Peyer's patch (tissue), 4 donors: ENCODE results near the gene KLF18. TPM values are rescaled to one million over a fixed set of nuclear protein-coding genes. Genes with fewer than 3 reads are reported as not detected.
"Not testable (repeated sequence)": the region's sequence is repeated elsewhere in the genome, so short reads cannot be mapped to it uniquely, and the experiment has no call there.

ENCODE experiments used
- DNase-seq, 3 donors: peaks; one replicate each; pipeline ENCODE4 v3.0.0-alpha.2; 2017 to 2019
- H3K27ac ChIP-seq, 4 donors: fragments of 200-600 bp; sonication (generic); one replicate each; pipeline ENCODE4 v1.5.1; 2016 to 2019
- H3K27me3 ChIP-seq, 2 donors: fragments of 200-600 bp; sonication (generic); one replicate each; pipeline ENCODE4 v1.5.1; 2019
- H3K36me3 ChIP-seq, 3 donors: fragments of 200-600 bp; sonication (generic); one replicate each; pipeline ENCODE4 v1.5.1; 2016 to 2019
- H3K4me1 ChIP-seq, 4 donors: fragments of 200-600 bp; sonication (generic); one replicate each; pipeline ENCODE4 v1.5.1; 2016 to 2019
- H3K4me3 ChIP-seq, 4 donors: fragments of 200-600 bp; sonication (generic); 1 replicate in 3 of 4; 2 replicates in 1 of 4; pipeline ENCODE4 v1.5.1; 2016 to 2019; ENCODE audit warnings: mild to moderate bottlenecking in 1 of 4
- H3K9me3 ChIP-seq, 4 donors: fragments of 200-600 bp; sonication (generic); one replicate each; pipeline ENCODE4 v1.5.1; 2016 to 2019; ENCODE audit warnings: mild to moderate bottlenecking in 1 of 4
- POLR2A ChIP-seq, 2 donors: fragments of 450-650 bp; IDR thresholded peaks; one replicate each; pipeline ENCODE4 v1.5.1; 2017; ENCODE audit warnings: antibody characterized with exemption in 2 of 2, mild to moderate bottlenecking in 2 of 2, moderate library complexity in 2 of 2
- total RNA-seq, 4 donors: library from RNA; depleted of rRNA; stranded (reverse); fragments of >200 nt; gene quantifications; one replicate each; pipeline ENCODE4 v1.1.0, GENCODE V29; 2016
- TF ChIP-seq, protein P1 (sequence below), 6 experiments: fragments of 450-650 bp in 4 of 6; fragments of 200-600 bp in 2 of 6; sonication (generic) in 1 of 6; IDR thresholded peaks; one replicate each; pipeline ENCODE4 v1.5.1; 2017 to 2019; ENCODE audit warnings: antibody characterized with exemption in 6 of 6, mild to moderate bottlenecking in 3 of 6, moderate library complexity in 1 of 6

The KLF18 gene
- total RNA-seq, 4 donors from 2014 or later: not detected

GRCh38 chr1:44146536-44147361 is 5.3 kb upstream of the KLF18 start:
- no peaks in the 10 kb centered on the region for H3K36me3 ChIP-seq
- H3K4me1 ChIP-seq: no peaks in the 10 kb centered on the region
- no peak for DNase-seq
- H3K9me3 ChIP-seq: peaks cover 0 to 11% (median 0%) of the 10 kb centered on the region in 4 donors
- no peak overlapping the region for H3K27ac ChIP-seq
- no peaks in the 10 kb centered on the region for H3K27me3 ChIP-seq
- TF ChIP-seq, protein P1, sequence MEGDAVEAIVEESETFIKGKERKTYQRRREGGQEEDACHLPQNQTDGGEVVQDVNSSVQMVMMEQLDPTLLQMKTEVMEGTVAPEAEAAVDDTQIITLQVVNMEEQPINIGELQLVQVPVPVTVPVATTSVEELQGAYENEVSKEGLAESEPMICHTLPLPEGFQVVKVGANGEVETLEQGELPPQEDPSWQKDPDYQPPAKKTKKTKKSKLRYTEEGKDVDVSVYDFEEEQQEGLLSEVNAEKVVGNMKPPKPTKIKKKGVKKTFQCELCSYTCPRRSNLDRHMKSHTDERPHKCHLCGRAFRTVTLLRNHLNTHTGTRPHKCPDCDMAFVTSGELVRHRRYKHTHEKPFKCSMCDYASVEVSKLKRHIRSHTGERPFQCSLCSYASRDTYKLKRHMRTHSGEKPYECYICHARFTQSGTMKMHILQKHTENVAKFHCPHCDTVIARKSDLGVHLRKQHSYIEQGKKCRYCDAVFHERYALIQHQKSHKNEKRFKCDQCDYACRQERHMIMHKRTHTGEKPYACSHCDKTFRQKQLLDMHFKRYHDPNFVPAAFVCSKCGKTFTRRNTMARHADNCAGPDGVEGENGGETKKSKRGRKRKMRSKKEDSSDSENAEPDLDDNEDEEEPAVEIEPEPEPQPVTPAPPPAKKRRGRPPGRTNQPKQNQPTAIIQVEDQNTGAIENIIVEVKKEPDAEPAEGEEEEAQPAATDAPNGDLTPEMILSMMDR (IDR thresholded peaks at IDR 0.05): no peak
- no peak for TF ChIP-seq POLR2A (IDR thresholded peaks at IDR 0.05)
- no peak overlapping the region for H3K4me3 ChIP-seq

GRCh38 chr1:44144962-44145756 is 3.7 kb upstream of the KLF18 start:
- no peak overlapping the region for H3K27ac ChIP-seq
- TF ChIP-seq POLR2A (IDR thresholded peaks at IDR 0.05): no peak
- TF ChIP-seq, protein P1 (IDR thresholded peaks at IDR 0.05): no peak
- peaks cover 0 to 11% (median 0%) of the 10 kb centered on the region in 4 donors for H3K9me3 ChIP-seq
- no peaks in the 10 kb centered on the region for H3K27me3 ChIP-seq
- no peak overlapping the region for H3K4me3 ChIP-seq
- H3K36me3 ChIP-seq: no peaks in the 10 kb centered on the region
- no peaks in the 10 kb centered on the region for H3K4me1 ChIP-seq
- no peak for DNase-seq

DNA sequence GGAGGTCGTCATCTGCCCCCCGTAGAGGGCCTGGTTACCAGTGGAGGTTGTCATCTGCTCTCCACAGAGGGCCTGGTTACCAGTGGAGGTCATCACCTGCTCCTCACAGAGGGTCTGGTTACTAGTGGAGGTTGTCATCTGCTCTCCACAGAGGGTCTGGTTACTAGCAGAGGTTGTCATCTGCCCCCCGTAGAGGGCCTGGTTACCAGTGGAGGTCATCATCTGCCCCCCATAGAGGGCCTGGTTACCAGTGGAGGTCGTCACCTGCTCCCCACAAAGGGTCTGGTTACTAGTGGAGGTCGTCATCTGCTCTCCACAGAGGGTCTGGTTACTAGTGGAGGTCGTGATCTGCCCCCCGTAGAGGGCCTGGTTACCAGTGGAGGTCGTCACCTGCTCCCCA is 1.9 kb downstream of the KLF18 start:
- not testable (repeated sequence) for H3K4me1 ChIP-seq, DNase-seq, H3K27ac ChIP-seq, H3K9me3 ChIP-seq, H3K4me3 ChIP-seq, H3K27me3 ChIP-seq, H3K36me3 ChIP-seq

- Histone ChIP-seq H3K36me3 (no peaks in the 10 kb centered on the region), H3K9me3 (no peaks in the 10 kb centered on the region), H3K27me3 (no peaks in the 10 kb centered on the region), H3K4me1 (no peaks in the 10 kb centered on the region), H3K4me3 (no peak overlapping the region), H3K27ac (no peak overlapping the region)
- TF ChIP-seq POLR2A (IDR thresholded peaks at IDR 0.05): no peak
- TF ChIP-seq, protein P1 (IDR thresholded peaks at IDR 0.05): no peak
- no peak for DNase-seq
These were observed 3.2 kb downstream of the KLF18 start for GRCh38 chr1:44138239-44138638.

- Histone ChIP-seq H3K4me1 (no peaks in the 10 kb centered on the region), H3K36me3 (no peaks in the 10 kb centered on the region), H3K9me3 (no peaks in the 10 kb centered on the region), H3K27me3 (no peaks in the 10 kb centered on the region), H3K27ac (no peak overlapping the region), H3K4me3 (no peak overlapping the region)
- DNase-seq: no peak
- TF ChIP-seq POLR2A (IDR thresholded peaks at IDR 0.05): no peak
- TF ChIP-seq, protein P1 (IDR thresholded peaks at IDR 0.05): no peak
These were observed 5.5 kb downstream of the KLF18 start for GRCh38 chr1:44135886-44136285.
